Raji (cell line): Measurements from ENCODE around the gene SLC2A10.

Experiments used
- POLR2A ChIP-seq: IDR thresholded peaks from 2 replicates; pipeline ENCODE4 v1.6.1; 2011; ENCODE audit warnings: low read depth, low read length, control low read depth; ENCODE audit not compliant: insufficient read depth

Gene SLC2A10

DNA sequence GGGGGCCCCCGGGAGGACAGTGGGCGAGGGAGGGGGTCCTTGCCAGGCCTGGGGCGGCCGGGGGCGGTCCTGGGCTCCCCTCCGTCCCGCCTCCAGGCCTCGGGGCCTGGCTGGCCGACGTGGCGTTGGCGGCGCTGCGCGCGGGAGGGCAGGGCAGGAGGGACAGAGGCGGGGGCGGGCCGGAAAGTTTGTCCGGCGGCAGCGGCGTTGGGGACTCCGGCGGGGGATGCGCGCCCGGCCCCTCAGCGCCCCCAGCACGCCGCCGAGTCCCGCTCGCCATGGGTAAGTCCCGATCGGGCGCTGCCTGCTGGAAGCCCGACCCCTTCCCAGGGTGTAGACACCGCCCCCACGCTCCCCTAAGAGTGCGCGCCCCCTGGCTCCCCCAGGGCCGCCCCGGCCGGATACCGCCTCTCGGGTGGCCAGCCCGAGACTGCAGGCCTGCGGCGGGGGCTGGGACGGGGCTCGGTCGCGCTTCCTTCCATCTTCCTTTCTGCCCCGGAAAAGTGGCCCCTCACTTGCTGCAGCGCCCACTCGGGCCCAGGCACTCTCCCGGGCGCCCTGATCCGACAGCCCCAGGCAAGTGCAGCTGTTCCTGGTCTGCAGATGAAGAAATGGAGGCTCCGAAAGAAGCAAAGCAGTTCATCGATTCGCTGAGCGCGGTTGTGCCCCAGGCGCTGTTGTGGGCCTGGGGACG is at the start of gene SLC2A10:
SLC2A10 (plus strand) TSS at position 191 of the 694 bp plus-strand sequence; CDS start at position 279, 88 bp downstream.
- TF ChIP-seq POLR2A, result no peak

- no peak for TF ChIP-seq POLR2A
Observed at GRCh38 chr20:46660487-46660886, 49.0 kb upstream of the SLC2A10 start.

- no peak for TF ChIP-seq POLR2A
Observed at GRCh38 chr20:46661659-46662058, 47.8 kb upstream of the SLC2A10 start.

DNA sequence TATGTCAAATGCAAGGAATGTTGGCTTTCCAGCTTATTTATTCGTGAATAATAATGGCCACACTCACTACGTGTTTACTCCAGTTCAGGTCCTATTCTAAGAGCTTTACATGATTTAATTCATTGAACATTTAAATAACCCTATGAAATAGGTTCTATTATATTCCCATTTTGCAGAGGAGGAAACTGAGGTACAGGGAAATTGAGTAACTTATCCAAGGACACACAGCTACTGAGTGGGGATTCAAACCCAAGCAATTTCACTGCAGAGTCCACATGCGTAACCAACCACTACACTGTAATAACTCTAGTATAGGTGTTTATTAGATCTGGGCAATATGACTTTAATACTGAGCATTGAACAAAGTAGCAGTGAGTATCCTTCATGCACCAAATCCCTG is 45.9 kb upstream of the SLC2A10 start:
- no peak for TF ChIP-seq POLR2A

DNA sequence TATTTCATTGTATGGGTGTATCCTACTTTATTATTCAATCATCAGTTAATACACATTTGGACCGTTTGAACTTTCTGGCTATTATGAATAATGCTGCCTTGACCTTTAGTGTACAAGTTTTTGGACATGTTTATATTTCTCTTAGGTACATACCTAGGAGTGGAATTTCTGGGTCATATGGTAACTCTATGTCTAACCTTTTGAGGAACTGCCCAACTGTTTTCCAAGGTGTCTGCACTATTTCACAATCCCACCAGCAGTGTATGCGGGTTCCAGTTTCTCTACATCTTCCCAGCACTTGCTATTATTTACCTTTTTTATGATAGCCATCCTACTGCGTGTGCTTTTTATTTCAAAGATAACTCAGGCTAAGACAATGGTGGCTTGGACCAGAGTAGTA is 43.8 kb upstream of the SLC2A10 start:
- TF ChIP-seq POLR2A, result no peak

DNA sequence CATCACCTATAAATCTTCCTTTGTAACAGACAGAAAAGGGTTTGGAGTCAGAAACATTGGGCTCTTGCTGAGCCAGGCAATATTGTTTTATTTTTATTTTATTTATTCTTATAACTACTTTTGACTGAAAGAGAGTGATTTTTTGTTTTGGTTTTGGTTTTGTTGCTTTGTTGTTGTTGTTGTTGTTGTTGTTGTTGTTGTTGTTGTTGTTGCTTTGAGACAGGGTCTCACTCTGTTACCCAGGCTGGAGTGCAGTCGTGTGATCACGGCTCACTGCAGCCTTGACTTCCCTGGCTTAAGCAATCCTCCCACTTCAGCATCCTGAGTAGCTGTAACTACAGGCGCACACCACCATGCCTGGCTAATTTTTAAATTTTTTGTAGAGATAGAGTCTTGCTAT is 43.1 kb upstream of the SLC2A10 start:
- TF ChIP-seq POLR2A, result no peak

- no peak for TF ChIP-seq POLR2A
Observed at GRCh38 chr20:46666818-46667515, 42.5 kb upstream of the SLC2A10 start.

DNA sequence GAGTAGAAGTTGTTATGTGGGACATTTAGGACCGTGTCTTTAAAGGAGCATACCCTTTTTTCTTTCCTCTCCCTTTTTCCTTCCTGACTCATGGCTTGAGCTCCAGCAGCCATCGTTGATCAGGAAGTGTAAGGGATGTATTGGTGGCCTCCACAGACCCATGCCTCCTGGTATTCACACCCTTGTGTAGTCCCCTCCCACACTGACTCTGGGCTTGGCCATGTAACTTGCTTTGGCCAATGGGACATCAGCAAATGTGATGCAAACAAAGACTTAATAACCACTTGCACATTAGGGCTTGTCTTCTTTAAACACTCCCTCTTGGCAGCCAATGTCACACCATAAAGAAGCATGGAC is 39.2 kb upstream of the SLC2A10 start:
- TF ChIP-seq POLR2A, result no peak

DNA sequence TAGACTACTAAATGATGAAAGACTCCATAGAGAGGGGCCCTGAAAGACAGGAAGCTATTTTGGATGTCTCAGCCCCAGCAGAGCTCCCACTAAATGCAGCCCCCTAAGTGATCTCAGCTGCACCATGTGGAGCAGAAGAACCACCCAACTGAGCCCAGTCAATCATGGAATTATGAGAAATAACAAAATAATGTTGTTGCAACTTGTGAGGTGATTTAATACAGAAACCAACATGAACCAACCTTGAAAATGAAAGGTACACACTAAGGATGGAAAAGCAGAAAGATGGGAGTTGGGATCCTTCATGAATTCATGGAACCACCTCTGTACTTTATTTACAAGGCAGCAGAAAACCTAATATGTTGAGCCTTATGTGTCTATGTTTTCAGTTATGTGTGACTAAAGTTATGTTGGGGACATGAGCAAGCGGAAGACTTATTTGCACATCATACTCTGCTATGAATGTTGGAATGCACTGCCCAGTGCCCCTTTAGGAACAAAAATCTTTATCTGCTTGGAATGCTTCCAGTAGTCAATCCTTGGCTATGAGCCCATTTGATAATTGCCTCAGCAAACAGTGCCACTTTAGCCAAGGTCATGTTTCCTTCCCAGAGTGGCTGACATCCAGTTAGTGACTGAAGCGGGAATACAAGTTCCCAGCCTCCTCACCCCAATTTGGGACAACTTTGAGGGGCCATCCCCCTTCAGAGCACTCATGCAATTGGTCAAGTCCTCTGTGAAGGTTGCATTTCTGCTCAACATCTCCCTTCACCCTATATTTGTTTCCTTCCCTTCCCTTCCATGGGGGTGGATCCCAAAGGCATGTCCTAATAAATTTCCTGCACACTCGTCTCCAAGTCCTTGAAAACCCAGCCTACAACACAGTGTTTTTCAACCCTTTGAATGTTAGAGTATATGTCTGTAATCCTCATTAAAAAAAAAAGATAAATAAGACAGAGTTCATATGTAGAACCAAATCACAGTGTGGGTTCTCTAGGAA is 38.6 kb upstream of the SLC2A10 start:
- TF ChIP-seq POLR2A, result no peak

GRCh38 chr20:46671866-46672542 is 37.4 kb upstream of the SLC2A10 start:
- no peak for TF ChIP-seq POLR2A

GRCh38 chr20:46672543-46673148 is 36.8 kb upstream of the SLC2A10 start:
- no peak for TF ChIP-seq POLR2A

- TF ChIP-seq POLR2A, result no peak
Observed at GRCh38 chr20:46673394-46674252, 35.8 kb upstream of the SLC2A10 start.

- TF ChIP-seq POLR2A, result no peak
Observed at GRCh38 chr20:46674253-46675083, 35.0 kb upstream of the SLC2A10 start.
